ENCODE results near the gene ADAM17.

ADAM17 gene

DNA sequence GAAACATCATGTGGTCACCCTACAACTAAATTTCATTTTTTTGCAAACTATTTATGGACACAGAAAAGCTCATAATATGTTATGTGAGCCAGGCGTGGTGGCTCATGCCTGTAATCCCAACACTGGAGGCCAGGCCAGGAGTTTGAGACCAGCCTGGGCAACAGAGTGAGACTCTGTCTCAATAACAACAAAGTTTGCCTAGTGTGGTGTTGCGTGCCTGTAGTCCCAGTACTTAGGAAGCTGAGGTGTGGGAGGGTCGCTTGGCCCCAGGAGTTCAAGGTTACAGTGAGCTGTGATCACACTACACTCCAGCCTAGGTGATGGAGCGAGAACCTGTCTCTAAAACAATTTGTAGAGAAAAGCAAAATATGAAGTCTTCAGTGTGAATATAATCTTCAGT lies 75.5 kb downstream of the ADAM17 start:
- H3K4me2 ChIP-seq (ENCODE audit: low read depth, low read length, poor library complexity, severe bottlenecking): no peak overlapping the region
- no peaks in the 10 kb centered on the region for H3K9me3 ChIP-seq (ENCODE audit: insufficient read depth, low read depth, low read length)
- H3K27me3 ChIP-seq (ENCODE audit: insufficient read depth, low read length, poor library complexity, severe bottlenecking): no peaks in the 10 kb centered on the region
- H3F3A ChIP-seq (ENCODE audit: low read depth): no peaks in the 10 kb centered on the region
- no peak for TF ChIP-seq EZH2phosphoT487 (IDR thresholded peaks at IDR 0.05; ENCODE audit: borderline replicate concordance)
- TF ChIP-seq, protein P1, sequence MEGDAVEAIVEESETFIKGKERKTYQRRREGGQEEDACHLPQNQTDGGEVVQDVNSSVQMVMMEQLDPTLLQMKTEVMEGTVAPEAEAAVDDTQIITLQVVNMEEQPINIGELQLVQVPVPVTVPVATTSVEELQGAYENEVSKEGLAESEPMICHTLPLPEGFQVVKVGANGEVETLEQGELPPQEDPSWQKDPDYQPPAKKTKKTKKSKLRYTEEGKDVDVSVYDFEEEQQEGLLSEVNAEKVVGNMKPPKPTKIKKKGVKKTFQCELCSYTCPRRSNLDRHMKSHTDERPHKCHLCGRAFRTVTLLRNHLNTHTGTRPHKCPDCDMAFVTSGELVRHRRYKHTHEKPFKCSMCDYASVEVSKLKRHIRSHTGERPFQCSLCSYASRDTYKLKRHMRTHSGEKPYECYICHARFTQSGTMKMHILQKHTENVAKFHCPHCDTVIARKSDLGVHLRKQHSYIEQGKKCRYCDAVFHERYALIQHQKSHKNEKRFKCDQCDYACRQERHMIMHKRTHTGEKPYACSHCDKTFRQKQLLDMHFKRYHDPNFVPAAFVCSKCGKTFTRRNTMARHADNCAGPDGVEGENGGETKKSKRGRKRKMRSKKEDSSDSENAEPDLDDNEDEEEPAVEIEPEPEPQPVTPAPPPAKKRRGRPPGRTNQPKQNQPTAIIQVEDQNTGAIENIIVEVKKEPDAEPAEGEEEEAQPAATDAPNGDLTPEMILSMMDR (conservative IDR thresholded peaks at IDR 0.05; ENCODE audit: low read length): no peak
- H2AFZ ChIP-seq (ENCODE audit: low read length): no peak overlapping the region
- no peak overlapping the region for H3K4me3 ChIP-seq (ENCODE audit: low read length, poor library complexity, severe bottlenecking)
- H3K36me3 ChIP-seq (ENCODE audit: insufficient read depth, low read length): peaks cover 28% of the 10 kb centered on the region; the same call in 1 of the 2 replicates
- H3K79me2 ChIP-seq (ENCODE audit: insufficient read depth, low read length): peaks cover 14% of the 10 kb centered on the region; the same call in 1 of the 2 replicates
- H3K9ac ChIP-seq (ENCODE audit: low read depth, low read length, poor library complexity, severe bottlenecking): no peak overlapping the region
- H3K9me2 ChIP-seq (replicated peaks; ENCODE audit: low read depth, low read length): no peaks in the 10 kb centered on the region
- H4K20me1 ChIP-seq (ENCODE audit: insufficient read depth, low read length, poor library complexity, severe bottlenecking): peaks cover 5% of the 10 kb centered on the region
- H3K4me1 ChIP-seq (ENCODE audit: insufficient read depth, low read length, poor library complexity, severe bottlenecking): peaks cover 25% of the 10 kb centered on the region

DNA sequence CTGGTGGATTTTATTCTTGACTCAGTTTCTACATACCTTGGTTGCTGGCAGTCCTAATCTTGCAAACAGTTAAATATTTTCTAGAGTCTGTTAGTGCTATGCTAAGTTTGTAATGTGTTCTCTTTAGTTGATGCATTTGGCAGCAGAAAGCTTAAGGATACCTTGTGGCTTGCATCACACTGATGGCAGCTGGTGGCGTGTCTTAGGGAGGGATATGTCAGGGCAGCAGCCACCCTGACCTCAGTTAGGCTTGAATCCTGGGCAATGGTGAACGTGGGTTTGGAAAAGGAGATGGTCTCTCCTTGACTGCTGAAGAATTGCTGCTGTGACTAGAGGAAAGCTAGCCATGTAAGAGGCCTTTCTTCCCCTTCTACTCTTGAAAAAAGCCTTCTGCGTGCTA lies 77.1 kb downstream of the ADAM17 start:
- H2AFZ ChIP-seq (ENCODE audit: low read length): no peak overlapping the region
- no peak overlapping the region for H3K9ac ChIP-seq (ENCODE audit: low read depth, low read length, poor library complexity, severe bottlenecking)
- no peak overlapping the region for H3K4me3 ChIP-seq (ENCODE audit: low read length, poor library complexity, severe bottlenecking)
- TF ChIP-seq, protein P1 (conservative IDR thresholded peaks at IDR 0.05; ENCODE audit: low read length): no peak
- TF ChIP-seq EZH2phosphoT487 (IDR thresholded peaks at IDR 0.05; ENCODE audit: borderline replicate concordance): no peak
- H3K79me2 ChIP-seq (ENCODE audit: insufficient read depth, low read length): peaks cover 18% of the 10 kb centered on the region; the same call in 1 of the 2 replicates
- peaks cover 25% of the 10 kb centered on the region for H3K4me1 ChIP-seq (ENCODE audit: insufficient read depth, low read length, poor library complexity, severe bottlenecking)
- H3K9me2 ChIP-seq (replicated peaks; ENCODE audit: low read depth, low read length): no peaks in the 10 kb centered on the region
- peak overlapping the region; percentile 65 for H3K4me2 ChIP-seq (ENCODE audit: low read depth, low read length, poor library complexity, severe bottlenecking)
- H3K9me3 ChIP-seq (ENCODE audit: insufficient read depth, low read depth, low read length): no peaks in the 10 kb centered on the region
- no peaks in the 10 kb centered on the region for H3K27me3 ChIP-seq (ENCODE audit: insufficient read depth, low read length, poor library complexity, severe bottlenecking)
- no peaks in the 10 kb centered on the region for H3F3A ChIP-seq (ENCODE audit: low read depth)
- peaks cover 12% of the 10 kb centered on the region; the same call in 1 of the 2 replicates for H3K36me3 ChIP-seq (ENCODE audit: insufficient read depth, low read length)
- H4K20me1 ChIP-seq (ENCODE audit: insufficient read depth, low read length, poor library complexity, severe bottlenecking): peaks cover 5% of the 10 kb centered on the region

DNA sequence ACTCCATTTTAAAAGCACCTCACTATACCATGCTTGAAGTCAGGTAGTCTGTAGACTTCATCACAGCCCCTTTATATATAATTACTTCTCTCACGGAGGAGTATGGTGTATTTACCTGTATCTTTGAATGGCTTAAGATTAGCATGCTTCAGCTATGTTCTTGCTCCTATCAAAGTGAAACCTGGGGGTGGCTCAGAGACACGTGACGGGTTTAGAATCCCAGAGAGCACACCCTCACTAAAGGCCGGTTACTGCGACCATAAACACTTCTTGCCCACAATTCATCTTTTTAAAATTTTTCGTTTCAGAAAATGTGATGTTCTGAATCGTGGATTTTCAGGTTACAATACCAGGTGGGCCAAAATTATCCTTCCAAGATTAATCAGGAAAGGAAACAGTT lies 77.7 kb downstream of the ADAM17 start:
- H3K9ac ChIP-seq (ENCODE audit: low read depth, low read length, poor library complexity, severe bottlenecking): no peak overlapping the region
- no peaks in the 10 kb centered on the region for H3F3A ChIP-seq (ENCODE audit: low read depth)
- TF ChIP-seq EZH2phosphoT487 (IDR thresholded peaks at IDR 0.05; ENCODE audit: borderline replicate concordance): no peak
- TF ChIP-seq, protein P1 (conservative IDR thresholded peaks at IDR 0.05; ENCODE audit: low read length): no peak
- H2AFZ ChIP-seq (ENCODE audit: low read length): no peak overlapping the region
- peaks cover 6% of the 10 kb centered on the region; the same call in 1 of the 2 replicates for H3K36me3 ChIP-seq (ENCODE audit: insufficient read depth, low read length)
- H3K4me3 ChIP-seq (ENCODE audit: low read length, poor library complexity, severe bottlenecking): no peak overlapping the region
- no peaks in the 10 kb centered on the region for H3K27me3 ChIP-seq (ENCODE audit: insufficient read depth, low read length, poor library complexity, severe bottlenecking)
- no peaks in the 10 kb centered on the region for H3K9me2 ChIP-seq (replicated peaks; ENCODE audit: low read depth, low read length)
- no peaks in the 10 kb centered on the region for H3K9me3 ChIP-seq (ENCODE audit: insufficient read depth, low read depth, low read length)
- peaks cover 25% of the 10 kb centered on the region for H3K4me1 ChIP-seq (ENCODE audit: insufficient read depth, low read length, poor library complexity, severe bottlenecking)
- peaks cover 18% of the 10 kb centered on the region; the same call in 1 of the 2 replicates for H3K79me2 ChIP-seq (ENCODE audit: insufficient read depth, low read length)
- peak overlapping the region; percentile 65 for H3K4me2 ChIP-seq (ENCODE audit: low read depth, low read length, poor library complexity, severe bottlenecking)
- peaks cover 5% of the 10 kb centered on the region for H4K20me1 ChIP-seq (ENCODE audit: insufficient read depth, low read length, poor library complexity, severe bottlenecking)

Data from Loucy (cell line).